Measurements from ENCODE around the gene MRGPRF. TPM values are rescaled to one million over a fixed set of nuclear protein-coding genes. Genes with fewer than 3 reads are reported as not detected.

Gene MRGPRF
- total RNA-seq = 1.6 to 8.8 TPM (median 8.2 TPM) in 3 replicates
- long read RNA-seq, transcript MRGPRF-201 (3 exons, 2,295 nt) = major isoform, 18 of 35 reads
- long read RNA-seq, partial matches to known transcripts = 0 of 35 reads
- long read RNA-seq, other reads (novel, unspliced or antisense) = 17 of 35 reads

GRCh38 chr11:69013009-69013951, at the start of gene MRGPRF:
Gene MRGPRF, minus strand, starts transcription at chr11:69013246. Its CDS starts 3,345 bp downstream, at chr11:69009901.
- peak within 1 kb of the TSS; percentile 58 for H3K4me3 Mint-ChIP-seq (ENCODE audit: unreplicated experiment)

GRCh38 chr11:69062169-69062855, 49.3 kb upstream of the MRGPRF start:
- Mint-ChIP-seq H3K27me3 (ENCODE audit: low read depth) (no peaks in the 10 kb centered on the region), H3K9me3 (ENCODE audit: low read depth) (no peaks in the 10 kb centered on the region), H3K4me3 (ENCODE audit: unreplicated experiment) (no peak overlapping the region), H3K27ac (ENCODE audit: unreplicated experiment) (no peak overlapping the region), H3K36me3 (ENCODE audit: low read depth) (peaks cover 3% of the 10 kb centered on the region), H3K4me1 (ENCODE audit: low read depth) (peaks cover 4% of the 10 kb centered on the region)
- no peak for DNase-seq (ENCODE audit: low spot score)
- no peak for TF ChIP-seq CTCF (IDR thresholded peaks at IDR 0.05)

More at GRCh38 chr11:69013009-69013951, at the start of gene MRGPRF:
- DNase-seq (ENCODE audit: low spot score) = no peak
- TF ChIP-seq CTCF (IDR thresholded peaks at IDR 0.05) = peak; percentile 80
- H3K9me3 Mint-ChIP-seq (ENCODE audit: low read depth) = peaks cover 5% of the 10 kb centered on the region
- peaks cover 51% of the 10 kb centered on the region for H3K4me1 Mint-ChIP-seq (ENCODE audit: low read depth)
- peak within 1 kb of the TSS; percentile 51 for H3K27ac Mint-ChIP-seq (ENCODE audit: unreplicated experiment)
- no peaks in the 10 kb centered on the region for H3K27me3 Mint-ChIP-seq (ENCODE audit: low read depth)
- no peaks in the 10 kb centered on the region for H3K36me3 Mint-ChIP-seq (ENCODE audit: low read depth)

- Mint-ChIP-seq H3K4me3 (ENCODE audit: unreplicated experiment) (no peak overlapping the region), H3K27me3 (ENCODE audit: low read depth) (no peaks in the 10 kb centered on the region), H3K4me1 (ENCODE audit: low read depth) (peaks cover 4% of the 10 kb centered on the region), H3K9me3 (ENCODE audit: low read depth) (no peaks in the 10 kb centered on the region), H3K36me3 (ENCODE audit: low read depth) (peaks cover 3% of the 10 kb centered on the region), H3K27ac (ENCODE audit: unreplicated experiment) (no peak overlapping the region)
- DNase-seq (ENCODE audit: low spot score) = no peak
- TF ChIP-seq CTCF (IDR thresholded peaks at IDR 0.05) = no peak
These were observed 48.6 kb upstream of the MRGPRF start for GRCh38 chr11:69061713-69062053.

GRCh38 chr11:69060806-69061712, 48.0 kb upstream of the MRGPRF start:
- H3K4me3 Mint-ChIP-seq (ENCODE audit: unreplicated experiment) = no peak overlapping the region
- H3K4me1 Mint-ChIP-seq (ENCODE audit: low read depth) = peaks cover 4% of the 10 kb centered on the region
- H3K36me3 Mint-ChIP-seq (ENCODE audit: low read depth) = peaks cover 3% of the 10 kb centered on the region
- no peak for TF ChIP-seq CTCF (IDR thresholded peaks at IDR 0.05)
- H3K27me3 Mint-ChIP-seq (ENCODE audit: low read depth) = no peaks in the 10 kb centered on the region
- DNase-seq (ENCODE audit: low spot score) = no peak
- no peak overlapping the region for H3K27ac Mint-ChIP-seq (ENCODE audit: unreplicated experiment)
- H3K9me3 Mint-ChIP-seq (ENCODE audit: low read depth) = no peaks in the 10 kb centered on the region

Measured in chondrocyte (in vitro differentiated cells).